Measurements from ENCODE around the gene NOTCH2.

DNA sequence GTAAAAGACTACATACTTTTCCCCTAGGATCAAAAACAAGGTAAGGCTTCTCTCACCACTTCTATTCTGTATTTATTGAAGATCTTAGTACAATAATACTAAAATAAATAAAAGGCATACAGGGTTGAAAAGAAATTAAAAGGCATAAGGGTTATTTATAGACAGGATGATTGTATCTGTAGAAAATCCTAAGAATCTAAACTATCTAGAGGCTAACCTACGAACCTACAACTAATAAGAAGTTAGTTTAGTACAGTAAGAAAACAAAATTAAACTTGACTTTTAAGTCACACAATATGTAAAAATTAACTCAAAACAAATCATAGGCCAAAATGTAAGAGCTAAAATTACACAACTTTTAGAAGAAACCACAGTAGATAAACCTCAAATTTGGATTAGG lies 122.7 kb downstream of the NOTCH2 start:
- TF ChIP-seq, protein P1, sequence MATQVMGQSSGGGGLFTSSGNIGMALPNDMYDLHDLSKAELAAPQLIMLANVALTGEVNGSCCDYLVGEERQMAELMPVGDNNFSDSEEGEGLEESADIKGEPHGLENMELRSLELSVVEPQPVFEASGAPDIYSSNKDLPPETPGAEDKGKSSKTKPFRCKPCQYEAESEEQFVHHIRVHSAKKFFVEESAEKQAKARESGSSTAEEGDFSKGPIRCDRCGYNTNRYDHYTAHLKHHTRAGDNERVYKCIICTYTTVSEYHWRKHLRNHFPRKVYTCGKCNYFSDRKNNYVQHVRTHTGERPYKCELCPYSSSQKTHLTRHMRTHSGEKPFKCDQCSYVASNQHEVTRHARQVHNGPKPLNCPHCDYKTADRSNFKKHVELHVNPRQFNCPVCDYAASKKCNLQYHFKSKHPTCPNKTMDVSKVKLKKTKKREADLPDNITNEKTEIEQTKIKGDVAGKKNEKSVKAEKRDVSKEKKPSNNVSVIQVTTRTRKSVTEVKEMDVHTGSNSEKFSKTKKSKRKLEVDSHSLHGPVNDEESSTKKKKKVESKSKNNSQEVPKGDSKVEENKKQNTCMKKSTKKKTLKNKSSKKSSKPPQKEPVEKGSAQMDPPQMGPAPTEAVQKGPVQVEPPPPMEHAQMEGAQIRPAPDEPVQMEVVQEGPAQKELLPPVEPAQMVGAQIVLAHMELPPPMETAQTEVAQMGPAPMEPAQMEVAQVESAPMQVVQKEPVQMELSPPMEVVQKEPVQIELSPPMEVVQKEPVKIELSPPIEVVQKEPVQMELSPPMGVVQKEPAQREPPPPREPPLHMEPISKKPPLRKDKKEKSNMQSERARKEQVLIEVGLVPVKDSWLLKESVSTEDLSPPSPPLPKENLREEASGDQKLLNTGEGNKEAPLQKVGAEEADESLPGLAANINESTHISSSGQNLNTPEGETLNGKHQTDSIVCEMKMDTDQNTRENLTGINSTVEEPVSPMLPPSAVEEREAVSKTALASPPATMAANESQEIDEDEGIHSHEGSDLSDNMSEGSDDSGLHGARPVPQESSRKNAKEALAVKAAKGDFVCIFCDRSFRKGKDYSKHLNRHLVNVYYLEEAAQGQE (IDR thresholded peaks at IDR 0.05; ENCODE audit: unreplicated experiment): no peak
- TF ChIP-seq, protein P2, sequence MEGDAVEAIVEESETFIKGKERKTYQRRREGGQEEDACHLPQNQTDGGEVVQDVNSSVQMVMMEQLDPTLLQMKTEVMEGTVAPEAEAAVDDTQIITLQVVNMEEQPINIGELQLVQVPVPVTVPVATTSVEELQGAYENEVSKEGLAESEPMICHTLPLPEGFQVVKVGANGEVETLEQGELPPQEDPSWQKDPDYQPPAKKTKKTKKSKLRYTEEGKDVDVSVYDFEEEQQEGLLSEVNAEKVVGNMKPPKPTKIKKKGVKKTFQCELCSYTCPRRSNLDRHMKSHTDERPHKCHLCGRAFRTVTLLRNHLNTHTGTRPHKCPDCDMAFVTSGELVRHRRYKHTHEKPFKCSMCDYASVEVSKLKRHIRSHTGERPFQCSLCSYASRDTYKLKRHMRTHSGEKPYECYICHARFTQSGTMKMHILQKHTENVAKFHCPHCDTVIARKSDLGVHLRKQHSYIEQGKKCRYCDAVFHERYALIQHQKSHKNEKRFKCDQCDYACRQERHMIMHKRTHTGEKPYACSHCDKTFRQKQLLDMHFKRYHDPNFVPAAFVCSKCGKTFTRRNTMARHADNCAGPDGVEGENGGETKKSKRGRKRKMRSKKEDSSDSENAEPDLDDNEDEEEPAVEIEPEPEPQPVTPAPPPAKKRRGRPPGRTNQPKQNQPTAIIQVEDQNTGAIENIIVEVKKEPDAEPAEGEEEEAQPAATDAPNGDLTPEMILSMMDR (conservative IDR thresholded peaks at IDR 0.05; ENCODE audit: low read depth in 2 of 2): no peak
- TF ChIP-seq STAT1 (IDR thresholded peaks at IDR 0.05; ENCODE audit: unreplicated experiment) (no peak), POLR2AphosphoS5 (IDR thresholded peaks at IDR 0.05; ENCODE audit: low read depth) (no peak)

Data from GM23338 (cell line).